Measurements from ENCODE around the gene SLC5A10. TPM values are rescaled to one million over a fixed set of nuclear protein-coding genes. Genes with fewer than 3 reads are reported as not detected.

Gene SLC5A10
- total RNA-seq (1 to 10 TPM in 2 of 4 donors, under 1 TPM in 2; 0.17 to 2.3 (median 1.3) TPM), polyA plus RNA-seq (0.61 TPM)
- long read RNA-seq, donor 1, partial matches to known transcripts = 0 of 24 reads
- long read RNA-seq, donor 1, other reads (novel, unspliced or antisense) = 24 of 24 reads
- long read RNA-seq, donor 2, partial matches to known transcripts = 0 of 6 reads
- long read RNA-seq, donor 2, other reads (novel, unspliced or antisense) = 6 of 6 reads
- long read RNA-seq, donor 3, partial matches to known transcripts = 0 of 19 reads
- long read RNA-seq, donor 3, other reads (novel, unspliced or antisense) = 19 of 19 reads
- long read RNA-seq, donor 4, partial matches to known transcripts = 0 of 5 reads
- long read RNA-seq, donor 4, other reads (novel, unspliced or antisense) = 5 of 5 reads

- H3K4me1 ChIP-seq (ENCODE audit: control insufficient read depth, insufficient read depth, low read length) = peaks cover 3% of the 10 kb centered on the region
- intact Hi-C loops (cut with DNase I) = no loop called here
- peak within 1 kb of the TSS; percentile 33 for H3K27ac ChIP-seq (ENCODE audit: low read length)
- DNase-seq (peak in 1 of 3 donors; percentile 49), ATAC-seq (peak in 1 of 2 donors; percentile 25)
- no peaks in the 10 kb centered on the region for H3K27me3 ChIP-seq (ENCODE audit: control insufficient read depth, insufficient read depth)
- no peaks in the 10 kb centered on the region for H3K9me3 ChIP-seq (ENCODE audit: control insufficient read depth, low read length)
- H3K4me3 ChIP-seq (ENCODE audit: low read length) = no peak within 1 kb of the TSS
- WGBS = 86% methylated on average over 17 of the region's 17 CpGs
Observed at GRCh38 chr17:18951941-18952842, at the start of gene SLC5A10. Gene SLC5A10, plus strand, starts transcription at chr17:18952165. Its CDS starts 41 bp downstream, at chr17:18952206.

- intact Hi-C loops (cut with DNase I) = no loop called here
- no peak for ATAC-seq
- 88% methylated on average over 5 of the region's 5 CpGs for WGBS
- H3K27ac ChIP-seq (ENCODE audit: low read length) = no peak overlapping the region
- no peak for DNase-seq
- no peak overlapping the region for H3K4me3 ChIP-seq (ENCODE audit: low read length)
- H3K9me3 ChIP-seq (ENCODE audit: control insufficient read depth, low read length) = no peaks in the 10 kb centered on the region
- no peaks in the 10 kb centered on the region for H3K27me3 ChIP-seq (ENCODE audit: control insufficient read depth, insufficient read depth)
- no peaks in the 10 kb centered on the region for H3K4me1 ChIP-seq (ENCODE audit: control insufficient read depth, insufficient read depth, low read length)
Observed at GRCh38 chr17:18904482-18904881, 47.5 kb upstream of the SLC5A10 start.

- no peaks in the 10 kb centered on the region for H3K27me3 ChIP-seq (ENCODE audit: control insufficient read depth, insufficient read depth)
- H3K9me3 ChIP-seq (ENCODE audit: control insufficient read depth, low read length) = no peaks in the 10 kb centered on the region
- intact Hi-C loops (cut with DNase I) = no loop called here
- H3K4me3 ChIP-seq (ENCODE audit: low read length) = no peak overlapping the region
- ATAC-seq (no peak), DNase-seq (no peak)
- no peak overlapping the region for H3K27ac ChIP-seq (ENCODE audit: low read length)
- WGBS = 84% methylated on average over 5 of the region's 5 CpGs
- H3K4me1 ChIP-seq (ENCODE audit: control insufficient read depth, insufficient read depth, low read length) = no peaks in the 10 kb centered on the region
Observed at GRCh38 chr17:18905226-18905625, 46.7 kb upstream of the SLC5A10 start.

- H3K27ac ChIP-seq (ENCODE audit: low read length) = no peak overlapping the region
- intact Hi-C loops (cut with DNase I) = no loop called here
- H3K27me3 ChIP-seq (ENCODE audit: control insufficient read depth, insufficient read depth) = no peaks in the 10 kb centered on the region
- no peaks in the 10 kb centered on the region for H3K4me1 ChIP-seq (ENCODE audit: control insufficient read depth, insufficient read depth, low read length)
- no peak for ATAC-seq
- no peaks in the 10 kb centered on the region for H3K9me3 ChIP-seq (ENCODE audit: control insufficient read depth, low read length)
- 91% methylated on average over 5 of the region's 5 CpGs for WGBS
- DNase-seq = no peak
- H3K4me3 ChIP-seq (ENCODE audit: low read length) = no peak overlapping the region
Observed at GRCh38 chr17:18910326-18910725, 41.6 kb upstream of the SLC5A10 start.

- ATAC-seq (no peak), DNase-seq (no peak)
- Histone ChIP-seq H3K27ac (ENCODE audit: low read length) (no peak overlapping the region), H3K4me1 (ENCODE audit: control insufficient read depth, insufficient read depth, low read length) (no peaks in the 10 kb centered on the region), H3K27me3 (ENCODE audit: control insufficient read depth, insufficient read depth) (no peaks in the 10 kb centered on the region), H3K9me3 (ENCODE audit: control insufficient read depth, low read length) (no peaks in the 10 kb centered on the region), H3K4me3 (ENCODE audit: low read length) (no peak overlapping the region)
- WGBS = 92% methylated on average over 6 of the region's 6 CpGs
- intact Hi-C loops (cut with DNase I) = no loop called here
Observed at GRCh38 chr17:18910881-18911280, 41.1 kb upstream of the SLC5A10 start.

GRCh38 chr17:18916816-18917500, 35.0 kb upstream of the SLC5A10 start:
- no peaks in the 10 kb centered on the region for H3K9me3 ChIP-seq (ENCODE audit: control insufficient read depth, low read length)
- 72% methylated on average over 5 of the region's 5 CpGs for WGBS
- H3K4me3 ChIP-seq (ENCODE audit: low read length) = no peak overlapping the region
- intact Hi-C loops (cut with DNase I) = no loop called here
- peaks cover 4% of the 10 kb centered on the region for H3K4me1 ChIP-seq (ENCODE audit: control insufficient read depth, insufficient read depth, low read length)
- DNase-seq (no peak), ATAC-seq (no peak)
- H3K27me3 ChIP-seq (ENCODE audit: control insufficient read depth, insufficient read depth) = no peaks in the 10 kb centered on the region
- no peak overlapping the region for H3K27ac ChIP-seq (ENCODE audit: low read length)

- intact Hi-C loops (cut with DNase I) = no loop called here
- H3K4me1 ChIP-seq (ENCODE audit: control insufficient read depth, insufficient read depth, low read length) = peaks cover 4% of the 10 kb centered on the region
- no peaks in the 10 kb centered on the region for H3K9me3 ChIP-seq (ENCODE audit: control insufficient read depth, low read length)
- no peaks in the 10 kb centered on the region for H3K27me3 ChIP-seq (ENCODE audit: control insufficient read depth, insufficient read depth)
- ATAC-seq = no peak
- no peak for DNase-seq
- WGBS = 91% methylated on average over 11 of the region's 11 CpGs
- H3K27ac ChIP-seq (ENCODE audit: low read length) = no peak overlapping the region
- no peak overlapping the region for H3K4me3 ChIP-seq (ENCODE audit: low read length)
Observed at GRCh38 chr17:18917506-18918032, 34.4 kb upstream of the SLC5A10 start.

GRCh38 chr17:18919963-18920362, 32.0 kb upstream of the SLC5A10 start:
- no peaks in the 10 kb centered on the region for H3K27me3 ChIP-seq (ENCODE audit: control insufficient read depth, insufficient read depth)
- peaks cover 4% of the 10 kb centered on the region for H3K4me1 ChIP-seq (ENCODE audit: control insufficient read depth, insufficient read depth, low read length)
- intact Hi-C loops (cut with DNase I) = no loop called here
- H3K27ac ChIP-seq (ENCODE audit: low read length) = no peak overlapping the region
- no peak for DNase-seq
- no peak overlapping the region for H3K4me3 ChIP-seq (ENCODE audit: low read length)
- ATAC-seq = peak; percentile 21 to 47
- H3K9me3 ChIP-seq (ENCODE audit: control insufficient read depth, low read length) = no peaks in the 10 kb centered on the region
- WGBS = 72% methylated on average over 6 of the region's 6 CpGs

GRCh38 chr17:18920911-18921441, 31.0 kb upstream of the SLC5A10 start:
- 29% methylated on average over 6 of the region's 6 CpGs for WGBS
- intact Hi-C loops (cut with DNase I) = no loop called here

GRCh38 chr17:18921485-18921884, 30.5 kb upstream of the SLC5A10 start:
- intact Hi-C loops (cut with DNase I) = no loop called here
- peak overlapping the region; percentile 26 for H3K27ac ChIP-seq (ENCODE audit: low read length)

More at GRCh38 chr17:18920911-18921441, 31.0 kb upstream of the SLC5A10 start:
- Histone ChIP-seq H3K9me3 (ENCODE audit: control insufficient read depth, low read length) (no peaks in the 10 kb centered on the region), H3K4me1 (ENCODE audit: control insufficient read depth, insufficient read depth, low read length) (peaks cover 4% of the 10 kb centered on the region), H3K27ac (ENCODE audit: low read length) (peak overlapping the region; percentile 43), H3K27me3 (ENCODE audit: control insufficient read depth, insufficient read depth) (no peaks in the 10 kb centered on the region), H3K4me3 (ENCODE audit: low read length) (no peak overlapping the region)
- no peak for DNase-seq
- no peak for ATAC-seq

More at GRCh38 chr17:18921485-18921884, 30.5 kb upstream of the SLC5A10 start:
- H3K4me3 ChIP-seq (ENCODE audit: low read length) = no peak overlapping the region
- no peak for ATAC-seq
- H3K4me1 ChIP-seq (ENCODE audit: control insufficient read depth, insufficient read depth, low read length) = peaks cover 4% of the 10 kb centered on the region
- H3K9me3 ChIP-seq (ENCODE audit: control insufficient read depth, low read length) = no peaks in the 10 kb centered on the region
- DNase-seq = no peak
- H3K27me3 ChIP-seq (ENCODE audit: control insufficient read depth, insufficient read depth) = no peaks in the 10 kb centered on the region
- 53% methylated on average over 2 of the region's 2 CpGs for WGBS
